SU-DHL-6 (cell line): ENCODE measurements around the gene EIF2AK2.

Source experiments
- H2AFZ ChIP-seq: fragments of 200-600 bp; sonication (generic); 2 replicates; pipeline ENCODE4 v1.6.1; 2014; ENCODE audit warnings: low read depth, mild to moderate bottlenecking, moderate library complexity, mixed read lengths, antibody characterized with exemption, low read length; ENCODE audit not compliant: severe bottlenecking
- H3F3A ChIP-seq: fragments of 200-600 bp; shearing (Covaris generic); 2 replicates; pipeline ENCODE4 v1.6.0; 2016; ENCODE audit warnings: antibody characterized with exemption, mild to moderate bottlenecking; ENCODE audit not compliant: insufficient read depth
- H3K27ac ChIP-seq: fragments of 200-600 bp; sonication (generic); 2 replicates; pipeline ENCODE4 v1.5.1; 2016; ENCODE audit warnings: low read depth, mild to moderate bottlenecking, low read length, moderate library complexity, mixed read lengths
- H3K27me3 ChIP-seq: fragments of 200-600 bp; sonication (generic), shearing (Covaris generic); 2 replicates; pipeline ENCODE4 v1.6.0; 2014; ENCODE audit warnings: mild to moderate bottlenecking, low read length
- H3K36me3 ChIP-seq: fragments of 200-600 bp; sonication (generic); 2 replicates; pipeline ENCODE4 v1.6.1; 2014; ENCODE audit warnings: mild to moderate bottlenecking, low read length, mixed read lengths
- H3K4me2 ChIP-seq: fragments of 300-600, 200-600 bp; shearing (Covaris generic), sonication (generic); 2 replicates; pipeline ENCODE4 v1.6.0; 2014; ENCODE audit warnings: low read length, low read depth, mild to moderate bottlenecking; ENCODE audit not compliant: poor library complexity, severe bottlenecking
- H3K4me3 ChIP-seq: fragments of 200-600 bp; sonication (generic); 2 replicates; pipeline ENCODE4 v1.5.1; 2014; ENCODE audit warnings: antibody characterized with exemption, low read length, mild to moderate bottlenecking, mixed read lengths; ENCODE audit not compliant: insufficient read depth, poor library complexity, severe bottlenecking
- H3K79me2 ChIP-seq: fragments of 200-600 bp; sonication (generic); 2 replicates; pipeline ENCODE4 v1.6.1; 2014; ENCODE audit warnings: mild to moderate bottlenecking, low read length, moderate library complexity; ENCODE audit not compliant: insufficient read depth
- H3K9ac ChIP-seq: fragments of 200-600 bp; sonication (generic); 2 replicates; pipeline ENCODE4 v1.7.0; 2014; ENCODE audit warnings: mild to moderate bottlenecking, low read length
- H3K9me2 ChIP-seq: fragments of 200-600 bp; sonication (generic); replicated peaks from 2 replicates; pipeline ENCODE4 v1.6.1; 2014; ENCODE audit warnings: low read length; ENCODE audit not compliant: insufficient read depth
- H3K9me3 ChIP-seq: fragments of 200-600 bp; sonication (generic); 2 replicates; pipeline ENCODE4 v1.6.1; 2014; ENCODE audit warnings: low read length, mixed read lengths; ENCODE audit not compliant: insufficient read depth
- H4K20me1 ChIP-seq: fragments of 200-600 bp; sonication (generic); 2 replicates; pipeline ENCODE4 v1.6.1; 2014; ENCODE audit warnings: low read depth, mild to moderate bottlenecking, antibody characterized with exemption, low read length, moderate library complexity, mixed read lengths
- CTCF ChIP-seq: fragments of 200-600 bp; sonication (generic); IDR thresholded peaks from one replicate; pipeline ENCODE4 v1.5.1; 2017; ENCODE audit warnings: antibody characterized with exemption, mild to moderate bottlenecking, low read length, moderate library complexity; ENCODE audit not compliant: insufficient read depth, poor library complexity, severe bottlenecking
- EZH2phosphoT487 ChIP-seq: fragments of 200-600 bp; sonication (generic), shearing (Covaris generic); conservative IDR thresholded peaks from 2 replicates; pipeline ENCODE4 v1.6.1; 2018; ENCODE audit warnings: mild to moderate bottlenecking, antibody characterized with exemption, low read length, moderate library complexity, mixed read lengths

Gene EIF2AK2

GRCh38 chr2:37125416-37125815 is 31.4 kb downstream of the EIF2AK2 start:
- Histone ChIP-seq H2AFZ (no peak overlapping the region), H3K9ac (no peak overlapping the region), H3K9me3 (no peaks in the 10 kb centered on the region), H3K27me3 (no peaks in the 10 kb centered on the region), H3K4me3 (no peak overlapping the region), H3K9me2 (no peaks in the 10 kb centered on the region), H3F3A (no peaks in the 10 kb centered on the region), H3K27ac (no peak overlapping the region), H3K36me3 (no peaks in the 10 kb centered on the region), H3K79me2 (no peaks in the 10 kb centered on the region), H3K4me2 (no peak overlapping the region), H4K20me1 (no peaks in the 10 kb centered on the region)
- TF ChIP-seq EZH2phosphoT487: no peak
- no peak for TF ChIP-seq CTCF

GRCh38 chr2:37119157-37119556 is 37.6 kb downstream of the EIF2AK2 start:
- Histone ChIP-seq H3F3A (no peaks in the 10 kb centered on the region), H3K9me2 (no peaks in the 10 kb centered on the region), H3K4me3 (no peak overlapping the region), H3K27me3 (no peaks in the 10 kb centered on the region), H3K79me2 (no peaks in the 10 kb centered on the region), H3K27ac (no peak overlapping the region), H3K9me3 (no peaks in the 10 kb centered on the region), H3K4me2 (no peak overlapping the region), H4K20me1 (no peaks in the 10 kb centered on the region), H2AFZ (no peak overlapping the region), H3K36me3 (no peaks in the 10 kb centered on the region), H3K9ac (no peak overlapping the region)
- no peak for TF ChIP-seq CTCF
- no peak for TF ChIP-seq EZH2phosphoT487

GRCh38 chr2:37117566-37117965 is 39.2 kb downstream of the EIF2AK2 start:
- H4K20me1 ChIP-seq: no peaks in the 10 kb centered on the region
- H3K9ac ChIP-seq: no peak overlapping the region
- no peaks in the 10 kb centered on the region for H3K9me3 ChIP-seq
- no peaks in the 10 kb centered on the region for H3F3A ChIP-seq
- H3K9me2 ChIP-seq: no peaks in the 10 kb centered on the region
- H3K79me2 ChIP-seq: no peaks in the 10 kb centered on the region
- no peak overlapping the region for H3K4me3 ChIP-seq
- no peak overlapping the region for H2AFZ ChIP-seq
- TF ChIP-seq EZH2phosphoT487 (no peak), CTCF (no peak)
- no peak overlapping the region for H3K4me2 ChIP-seq
- H3K27ac ChIP-seq: no peak overlapping the region
- H3K27me3 ChIP-seq: no peaks in the 10 kb centered on the region
- H3K36me3 ChIP-seq: no peaks in the 10 kb centered on the region
